HG02571 (cell line): ENCODE measurements around the gene RAI1.

ENCODE experiments used
- ATAC-seq: cut with Tn5 transposase; IDR thresholded peaks from one replicate; pipeline ENCODE4 v1.9.1; 2021; ENCODE audit warnings: mild to moderate bottlenecking, moderate library complexity; ENCODE audit not compliant: unreplicated experiment

The RAI1 gene

DNA sequence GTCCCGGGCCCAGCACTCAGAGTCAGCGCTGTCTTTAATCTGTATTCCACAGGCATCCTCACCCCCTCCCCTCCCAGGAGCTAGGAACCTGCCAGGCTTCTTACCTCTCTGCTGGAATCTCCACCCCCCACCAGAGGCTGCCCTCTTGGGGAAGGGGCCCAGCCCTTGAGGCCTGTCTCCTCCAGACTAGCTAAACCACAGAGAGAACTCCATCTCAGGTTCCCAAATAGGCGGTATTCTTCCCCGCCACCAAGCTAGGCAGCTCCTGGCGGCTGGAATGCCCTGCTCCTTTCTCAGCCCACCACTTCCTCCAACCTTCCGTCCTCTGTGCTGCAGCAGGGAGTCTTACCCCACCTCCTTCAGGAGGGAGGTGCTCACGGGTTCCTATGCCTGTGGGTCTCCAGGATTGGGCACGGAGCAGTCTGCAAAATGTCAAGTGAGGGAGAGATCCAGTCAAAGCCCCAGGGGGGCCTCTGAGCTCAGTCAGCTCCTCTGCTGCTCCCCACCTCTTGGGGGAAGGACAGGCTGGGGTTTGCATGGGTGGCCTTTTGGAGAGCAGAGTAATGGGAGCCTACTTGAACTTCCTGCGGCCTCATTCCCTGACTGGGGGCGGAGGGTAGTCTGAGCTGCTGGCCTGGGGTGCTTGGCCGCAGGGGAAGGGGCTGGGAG, 99.8 kb downstream of the RAI1 start:
- no peak for ATAC-seq

DNA sequence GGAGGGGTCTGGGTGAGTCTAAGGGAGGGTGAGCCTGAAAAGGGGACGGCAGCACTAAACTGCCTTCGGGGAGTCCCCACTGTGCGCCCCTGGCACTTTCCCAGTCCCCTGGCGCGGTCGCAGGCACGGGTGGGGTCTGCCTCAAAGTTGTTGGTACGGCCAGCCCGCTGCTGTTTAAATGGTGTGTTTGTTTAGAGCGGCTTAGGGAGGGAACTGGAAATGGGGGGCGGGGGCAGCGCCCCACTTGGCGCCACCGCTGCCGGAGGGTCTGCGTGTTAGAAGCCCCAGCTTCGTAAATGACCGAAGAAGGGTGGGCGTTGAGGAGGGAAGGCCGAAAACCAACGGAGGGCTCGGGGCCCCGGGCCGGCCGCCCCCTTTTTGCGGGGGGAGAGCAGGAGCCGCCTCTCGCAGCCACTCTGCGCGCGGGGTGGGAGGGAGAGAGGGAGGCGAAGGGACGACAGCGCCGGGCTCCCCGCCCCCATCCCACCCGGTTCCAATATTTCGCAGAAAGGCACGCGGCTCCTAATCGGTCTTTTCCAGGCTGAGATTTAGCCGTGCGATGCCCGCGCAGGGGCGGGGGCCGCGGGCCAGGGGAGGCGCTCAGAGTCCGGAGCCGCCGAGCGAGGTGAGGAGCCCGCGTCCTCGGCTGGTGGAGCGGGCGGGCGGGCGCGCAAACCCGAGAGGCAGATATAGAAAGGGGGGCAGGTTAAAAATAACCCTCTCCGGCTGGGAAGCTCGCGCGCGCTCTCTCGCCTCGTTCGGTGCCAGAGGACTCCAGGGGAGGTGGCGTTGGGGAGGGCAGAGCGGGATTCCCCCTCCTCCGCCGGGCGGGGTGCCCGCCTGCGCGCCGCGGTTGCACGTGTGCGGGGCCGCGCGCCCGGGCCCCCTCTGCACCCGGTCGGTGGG, 100.6 kb downstream of the RAI1 start:
- no peak for ATAC-seq

DNA sequence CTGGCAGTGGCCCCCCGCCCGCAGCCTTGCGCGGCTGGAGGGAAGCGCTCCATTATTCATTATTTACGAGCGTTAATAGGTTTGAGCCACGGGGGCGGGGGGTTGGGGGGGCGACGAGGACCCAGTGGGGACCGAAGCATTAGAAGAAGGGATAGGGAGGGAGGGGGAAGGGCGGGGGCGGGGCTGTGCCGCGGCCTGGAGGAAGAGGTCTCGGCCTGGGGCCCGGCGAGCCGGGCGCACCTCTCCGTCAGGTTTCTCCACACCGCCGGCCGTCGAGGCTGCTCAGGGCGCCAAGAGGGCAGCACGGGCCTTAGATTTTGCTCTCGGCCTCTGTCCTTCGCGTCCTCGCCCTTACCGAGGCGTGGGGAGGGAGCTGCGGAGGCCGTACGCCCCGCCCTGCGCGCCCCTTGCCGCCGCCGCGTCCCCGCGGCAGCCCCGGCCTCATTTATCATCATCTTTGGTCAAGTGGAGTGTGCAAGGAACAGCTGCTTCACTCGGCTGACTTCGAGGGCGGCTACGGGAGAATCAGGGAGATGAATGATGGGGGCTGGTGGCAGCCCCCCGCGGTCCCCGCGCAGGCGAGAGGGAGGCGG, 101.4 kb downstream of the RAI1 start:
- ATAC-seq, result no peak

DNA sequence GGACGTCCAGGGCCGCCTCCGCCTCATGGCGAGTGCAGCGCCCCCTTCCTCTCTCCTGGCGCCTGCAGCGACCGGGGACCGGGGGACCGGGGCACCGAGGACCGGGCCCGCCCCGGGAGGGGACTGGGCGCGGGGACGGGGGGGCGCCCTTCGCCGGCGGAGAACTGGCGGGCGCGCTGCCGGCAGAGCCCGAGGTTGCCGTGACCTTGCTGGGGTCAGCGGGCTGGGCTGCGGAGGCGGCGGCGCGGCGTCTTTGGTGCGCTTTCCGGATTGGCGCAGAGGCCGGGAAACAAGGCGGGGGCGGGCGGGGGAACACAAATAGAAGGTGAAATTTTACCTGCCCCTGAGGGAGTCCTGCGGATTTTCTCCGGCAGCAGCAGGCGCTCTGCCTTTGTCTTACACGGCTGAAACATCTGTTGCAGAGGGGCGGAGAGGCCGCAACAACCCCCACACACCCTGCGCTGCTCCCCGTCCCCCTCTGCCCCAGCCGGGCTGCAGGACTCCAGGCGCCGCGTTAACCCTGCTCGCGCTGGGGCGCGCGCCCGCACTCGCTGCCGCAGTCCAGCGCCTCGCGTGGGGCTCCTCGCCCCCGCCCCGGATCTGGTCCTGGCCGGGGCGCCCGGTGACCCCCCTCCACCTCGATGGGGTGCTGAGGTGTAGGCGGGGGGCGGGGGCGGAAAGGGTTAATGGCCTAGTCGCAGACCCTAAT, 102.0 kb downstream of the RAI1 start:
- no peak for ATAC-seq

DNA sequence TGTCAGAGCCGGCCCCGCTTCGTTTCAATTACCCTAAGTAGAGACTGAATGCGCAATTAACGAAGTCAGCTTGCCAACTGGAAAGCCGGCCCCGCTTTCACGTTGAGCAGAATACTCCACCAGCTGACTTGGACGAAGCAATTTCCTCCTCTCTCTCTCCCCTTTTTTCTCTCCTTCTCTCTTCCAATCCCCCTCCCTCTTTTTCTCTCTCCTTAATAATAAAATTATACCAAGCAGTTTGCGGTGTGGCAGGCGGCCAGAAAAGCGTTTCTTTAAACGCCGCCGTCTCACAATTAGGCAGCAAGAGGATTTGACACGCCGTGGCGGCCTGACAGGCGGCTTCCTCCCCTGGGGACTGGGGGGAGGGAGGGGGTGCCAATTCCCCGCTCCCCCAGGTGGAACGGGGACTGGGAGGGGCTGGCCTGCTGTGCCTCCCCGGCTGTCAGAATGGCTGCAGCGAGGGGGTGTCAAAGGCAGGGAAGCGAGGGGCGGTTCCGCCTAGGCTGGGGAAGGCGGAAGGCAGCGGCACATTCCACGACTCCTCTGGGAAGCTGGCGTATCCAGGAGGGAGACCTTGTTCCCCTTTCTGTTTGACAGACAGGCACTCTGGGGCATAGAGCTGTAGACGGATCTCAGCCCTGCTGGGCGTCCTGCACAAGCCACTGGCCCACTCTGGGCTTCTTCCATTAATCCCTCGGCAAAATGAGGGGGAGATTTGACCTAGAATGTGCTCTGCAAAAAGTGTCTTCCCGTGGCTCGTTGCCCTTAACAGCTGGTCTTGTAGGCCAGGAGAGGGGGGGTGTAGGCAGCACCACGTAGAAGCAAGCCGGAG, 102.8 kb downstream of the RAI1 start:
- ATAC-seq, result no peak

DNA sequence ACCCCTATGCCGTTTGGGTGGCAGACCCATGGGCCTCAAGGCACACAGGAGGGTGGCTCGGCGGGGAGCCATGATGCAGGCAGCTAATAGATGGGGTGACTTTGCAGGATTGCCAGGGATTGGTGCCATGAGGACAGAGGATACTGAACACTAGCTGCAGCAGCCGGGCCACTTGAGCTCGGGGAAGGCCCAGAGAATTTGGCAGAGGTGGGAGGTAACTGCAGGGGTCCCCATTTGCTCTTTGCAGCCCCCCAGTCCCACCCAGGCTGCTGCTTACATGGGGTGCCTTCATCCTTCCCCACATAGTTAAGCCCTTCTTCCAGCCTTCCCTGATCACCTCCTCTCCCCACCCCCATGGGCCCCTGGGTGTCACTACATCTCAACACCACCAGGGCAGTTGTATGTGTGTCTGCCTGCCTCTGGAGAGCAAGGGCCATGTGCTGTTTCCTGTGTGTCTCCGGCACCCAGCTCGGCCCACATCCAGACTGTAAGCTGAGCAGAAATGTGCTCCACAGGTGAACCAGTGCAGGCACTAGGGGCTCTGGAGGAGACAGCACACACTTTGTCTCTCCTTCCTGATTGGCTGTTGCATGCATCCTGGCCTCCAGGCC, 103.5 kb downstream of the RAI1 start:
- ATAC-seq, result no peak

DNA sequence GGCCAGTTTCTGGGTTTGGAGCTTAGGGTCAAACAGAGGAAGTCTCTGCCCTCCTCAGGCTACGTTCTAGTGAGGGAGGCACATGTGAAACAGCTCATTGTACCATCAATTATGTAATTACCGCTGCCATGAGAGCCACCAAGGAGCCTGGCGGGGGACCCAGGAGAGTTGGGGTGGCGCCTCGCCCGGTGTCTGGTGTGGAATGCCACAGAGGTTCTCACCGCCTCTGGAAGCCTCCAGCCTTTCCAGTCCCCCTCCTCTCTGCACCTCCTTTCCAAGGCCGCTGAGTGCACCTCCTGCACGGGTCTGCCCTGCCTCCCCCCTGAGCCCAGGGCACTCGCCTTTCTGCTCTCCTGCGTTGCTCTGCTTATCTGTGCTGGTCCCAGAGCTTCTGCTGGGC, 104.1 kb downstream of the RAI1 start:
- ATAC-seq, result no peak

DNA sequence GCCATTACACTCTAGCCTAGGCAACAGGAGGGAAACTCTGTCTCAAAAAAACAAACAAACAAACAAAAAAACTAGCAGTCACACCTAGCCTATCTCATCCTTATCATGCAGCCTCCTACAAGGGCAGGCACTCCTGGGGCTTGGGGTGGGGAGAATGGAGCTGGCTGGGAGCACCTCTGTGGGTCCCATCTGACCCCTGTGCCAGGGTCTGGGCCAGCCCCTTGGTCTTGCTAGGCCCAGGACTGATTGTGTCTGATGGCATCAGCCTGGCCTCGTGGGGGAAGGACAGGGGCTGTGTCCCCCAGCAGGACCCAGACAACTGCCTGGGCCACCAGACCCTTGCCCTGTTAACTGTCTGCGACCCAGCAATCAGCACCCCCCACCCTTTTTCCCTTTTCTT, 105.7 kb downstream of the RAI1 start:
- no peak for ATAC-seq

DNA sequence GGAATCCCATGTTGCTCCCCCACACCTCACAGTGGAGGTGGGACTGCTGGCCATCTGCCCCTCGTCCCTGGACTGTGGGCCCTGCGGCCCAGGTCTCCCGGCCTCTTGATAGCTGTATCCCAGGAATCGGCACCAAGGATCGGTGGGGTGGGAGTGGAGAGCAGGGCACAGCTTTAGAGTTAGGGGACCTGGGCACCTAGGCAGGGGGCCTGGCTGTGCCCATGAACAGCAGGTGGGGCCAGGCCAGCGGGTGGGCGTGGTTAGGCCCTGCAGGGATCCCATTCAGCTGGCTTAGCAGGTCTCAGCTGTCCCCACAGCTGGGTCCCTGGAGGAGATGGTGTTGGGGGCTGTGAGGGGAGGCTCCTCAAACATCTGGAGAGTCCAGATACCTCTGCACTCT, 106.3 kb downstream of the RAI1 start:
- no peak for ATAC-seq

DNA sequence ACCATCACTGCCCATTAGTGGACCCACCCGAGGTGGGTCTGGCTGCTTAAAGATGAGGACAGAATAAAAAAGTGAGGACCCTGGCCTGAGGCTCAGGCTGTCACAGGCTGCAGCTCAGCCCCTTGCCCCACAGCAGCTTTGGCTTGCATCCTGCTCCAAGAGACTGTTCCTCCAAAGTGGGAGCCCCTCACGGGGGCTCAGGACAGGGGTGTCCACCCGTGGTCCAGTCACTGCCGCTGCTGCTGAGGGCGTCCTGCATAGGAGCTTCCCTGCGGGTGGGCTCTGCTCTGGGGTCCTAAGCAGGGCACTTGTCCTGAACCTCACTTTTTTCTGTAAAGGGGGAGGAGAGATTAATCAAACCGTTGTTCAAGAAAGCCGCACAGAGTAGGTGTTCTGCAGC, 107.7 kb downstream of the RAI1 start:
- ATAC-seq, result no peak

DNA sequence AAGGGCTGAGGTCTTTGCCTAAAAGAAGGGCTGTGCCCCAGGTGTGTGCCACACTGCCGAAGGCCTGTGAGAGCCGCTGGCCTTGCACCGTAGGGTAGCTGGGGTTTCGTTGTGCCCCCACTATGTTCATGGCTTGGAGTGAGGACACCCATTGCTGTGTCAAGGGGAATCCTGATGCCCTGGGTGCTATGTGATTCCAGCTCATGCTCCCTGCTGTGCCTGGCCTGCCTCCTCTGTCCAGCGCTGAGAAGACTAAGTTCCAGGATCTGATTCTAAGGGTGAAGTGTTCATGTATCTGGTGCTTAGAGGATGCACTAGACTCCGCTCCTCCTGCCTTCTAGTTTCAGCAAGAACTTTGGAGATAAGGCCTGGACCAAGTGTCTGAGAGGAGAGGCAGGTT, 108.2 kb downstream of the RAI1 start:
- ATAC-seq, result no peak

DNA sequence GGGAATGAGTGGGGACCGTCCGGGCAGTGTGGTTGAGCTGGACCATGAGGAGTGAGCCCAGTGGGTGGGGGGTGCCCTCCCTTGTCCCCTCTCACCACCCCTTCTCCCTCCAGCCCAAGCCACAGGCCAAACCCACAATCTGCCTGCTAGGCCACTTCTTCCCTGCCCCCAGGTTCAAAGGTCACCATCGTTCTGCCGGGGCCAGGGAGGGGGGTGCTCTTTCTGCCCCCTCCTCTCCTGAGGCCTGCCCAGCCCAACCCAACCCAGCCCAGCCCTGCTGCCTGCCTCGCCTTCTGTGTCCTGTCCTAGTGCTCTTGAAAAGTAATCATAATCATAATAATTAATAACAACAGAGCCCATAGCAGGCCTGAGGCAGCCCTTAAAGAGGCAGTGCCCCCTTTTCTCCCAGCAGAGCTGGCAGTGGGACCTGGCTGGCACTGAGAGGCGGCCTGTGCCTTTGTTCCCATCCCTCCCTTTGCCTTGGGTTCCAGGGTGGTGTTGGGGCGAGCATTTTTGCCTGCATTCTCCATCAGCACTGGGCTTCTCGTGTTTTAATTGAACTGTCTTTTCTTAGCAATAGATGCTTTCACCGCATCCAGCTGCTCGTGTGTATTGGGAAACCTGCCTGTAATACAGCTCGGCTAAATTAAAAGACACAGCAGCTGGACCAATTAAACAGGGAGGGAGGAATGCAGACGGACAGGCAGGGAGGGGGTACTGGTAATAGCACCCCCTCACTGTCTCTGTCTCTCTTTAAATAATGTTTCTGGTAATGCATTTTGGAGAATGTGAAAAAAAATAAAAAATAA, 108.8 kb downstream of the RAI1 start:
- ATAC-seq, result no peak

DNA sequence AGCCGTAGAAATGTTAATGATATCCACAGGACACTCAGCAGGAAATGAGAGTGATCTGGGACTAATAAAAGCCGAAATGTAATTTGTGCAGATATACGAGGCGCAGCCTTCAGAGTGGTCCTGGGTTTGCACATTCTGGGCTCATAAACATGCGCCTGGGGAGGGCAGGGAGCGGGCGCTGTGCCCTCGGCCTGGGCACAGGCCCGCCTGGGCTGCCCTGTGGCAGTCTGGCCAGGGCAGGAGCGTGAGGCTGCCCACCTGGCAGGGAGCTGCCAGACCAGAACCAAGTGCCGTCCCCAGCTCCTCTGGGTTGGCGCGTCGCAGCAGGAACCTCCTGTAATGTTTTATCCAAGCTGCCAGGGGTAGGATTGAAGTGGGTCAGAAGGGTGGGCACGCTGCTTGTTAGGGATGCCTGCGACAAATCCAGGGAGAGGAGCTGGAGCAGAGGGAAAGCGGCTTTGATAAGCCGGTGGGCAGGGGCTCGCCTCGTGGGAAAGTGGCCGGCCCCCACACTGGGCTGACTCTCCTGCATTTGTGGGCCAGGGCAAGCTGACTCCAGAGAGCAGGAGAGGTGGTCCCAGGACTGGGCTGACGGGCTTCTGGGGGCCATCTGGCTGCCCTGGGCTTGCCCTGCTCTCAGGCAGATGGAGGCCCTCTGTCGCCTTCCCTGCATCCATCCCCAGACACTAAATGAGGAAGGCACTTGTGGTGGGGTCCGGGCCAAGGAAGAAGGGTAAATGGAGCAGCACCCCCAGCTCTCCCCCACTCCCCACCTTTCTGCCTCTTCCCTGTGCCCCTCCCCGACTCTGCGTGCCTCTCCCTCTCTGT, 109.6 kb downstream of the RAI1 start:
- no peak for ATAC-seq

DNA sequence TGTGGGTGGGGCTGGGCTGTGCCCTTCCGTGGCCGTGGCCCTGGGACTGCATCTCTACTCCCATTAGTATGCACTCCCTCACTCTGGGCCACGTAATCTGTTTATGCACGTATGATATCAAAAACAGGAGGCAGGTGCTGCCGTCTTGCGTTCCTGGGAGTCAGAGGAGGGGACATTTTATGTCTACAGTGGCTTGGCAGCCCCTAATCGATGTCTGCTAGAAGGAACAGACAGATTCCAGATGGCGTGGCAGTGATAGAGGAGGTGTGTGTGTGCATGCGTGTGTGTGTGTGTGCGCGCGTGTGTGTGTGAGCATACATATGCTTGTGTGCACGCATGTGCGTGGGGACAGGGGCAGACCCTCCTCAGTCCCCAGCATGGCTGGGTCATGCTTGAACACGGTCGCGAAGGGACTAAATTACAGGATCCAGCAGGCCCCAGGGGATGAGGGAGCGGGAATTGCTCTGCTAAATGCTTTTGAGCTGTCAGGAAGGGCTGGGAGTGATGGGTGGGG, 110.8 kb downstream of the RAI1 start:
- ATAC-seq, result no peak

DNA sequence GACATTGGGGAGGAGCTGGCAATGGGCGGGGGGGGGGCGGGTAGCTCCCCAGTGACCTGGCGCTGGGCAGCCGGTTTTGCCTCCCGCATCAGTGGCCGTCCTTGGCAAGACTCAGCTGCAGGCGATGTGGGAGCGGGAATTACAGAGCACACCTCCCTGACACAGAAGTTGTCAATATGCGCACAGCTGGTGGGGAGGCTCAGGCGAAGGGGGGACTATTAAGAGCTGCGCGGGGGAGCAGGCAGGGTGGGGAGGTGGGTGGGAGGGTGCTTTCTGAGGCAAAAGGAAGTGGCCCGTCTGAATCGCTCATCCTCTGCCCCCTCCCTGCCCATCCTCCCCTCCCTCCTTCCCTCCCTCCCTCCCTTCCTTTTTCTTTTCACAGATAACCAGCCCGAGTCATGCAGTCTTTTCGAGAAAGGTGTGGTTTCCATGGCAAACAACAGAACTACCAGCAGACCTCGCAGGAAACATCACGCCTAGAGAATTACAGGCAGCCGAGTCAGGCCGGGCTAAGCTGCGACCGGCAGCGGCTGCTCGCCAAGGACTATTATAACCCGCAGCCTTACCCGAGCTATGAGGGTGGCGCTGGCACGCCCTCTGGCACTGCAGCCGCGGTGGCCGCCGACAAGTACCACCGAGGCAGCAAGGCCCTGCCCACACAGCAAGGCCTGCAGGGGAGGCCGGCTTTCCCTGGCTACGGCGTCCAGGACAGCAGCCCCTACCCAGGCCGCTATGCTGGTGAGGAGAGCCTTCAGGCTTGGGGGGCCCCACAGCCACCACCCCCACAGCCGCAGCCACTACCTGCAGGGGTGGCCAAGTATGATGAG, 111.5 kb downstream of the RAI1 start:
- no peak for ATAC-seq

DNA sequence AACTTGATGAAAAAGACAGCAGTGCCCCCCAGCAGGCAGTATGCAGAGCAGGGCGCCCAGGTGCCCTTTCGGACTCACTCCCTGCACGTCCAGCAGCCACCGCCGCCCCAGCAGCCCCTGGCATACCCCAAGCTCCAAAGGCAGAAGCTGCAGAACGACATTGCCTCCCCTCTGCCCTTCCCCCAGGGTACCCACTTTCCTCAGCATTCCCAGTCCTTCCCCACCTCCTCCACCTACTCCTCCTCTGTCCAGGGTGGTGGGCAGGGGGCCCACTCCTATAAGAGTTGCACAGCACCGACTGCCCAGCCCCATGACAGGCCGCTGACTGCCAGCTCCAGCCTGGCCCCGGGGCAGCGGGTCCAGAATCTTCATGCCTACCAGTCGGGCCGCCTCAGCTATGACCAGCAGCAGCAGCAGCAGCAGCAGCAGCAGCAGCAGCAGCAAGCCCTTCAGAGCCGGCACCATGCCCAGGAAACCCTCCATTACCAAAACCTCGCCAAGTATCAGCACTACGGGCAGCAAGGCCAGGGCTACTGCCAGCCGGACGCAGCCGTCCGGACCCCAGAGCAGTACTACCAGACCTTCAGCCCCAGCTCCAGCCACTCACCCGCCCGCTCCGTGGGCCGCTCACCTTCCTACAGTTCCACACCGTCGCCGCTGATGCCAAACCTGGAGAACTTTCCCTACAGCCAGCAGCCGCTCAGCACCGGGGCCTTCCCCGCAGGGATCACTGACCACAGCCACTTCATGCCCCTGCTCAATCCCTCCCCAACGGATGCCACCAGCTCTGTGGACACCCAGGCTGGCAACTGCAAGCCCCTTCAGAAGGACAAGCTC, 112.3 kb downstream of the RAI1 start:
- no peak for ATAC-seq
